Measurements from ENCODE around the gene NFE2L1.
"Not testable (repeated sequence)": the region's sequence is repeated elsewhere in the genome, so short reads cannot be mapped to it uniquely, and the experiment has no call there.

Gene NFE2L1

GRCh38 chr17:48030531-48030930 is 17.6 kb upstream of the NFE2L1 start:
- no peak for DNase-seq
- H3K4me3 ChIP-seq (ENCODE audit: low read depth, low read length) = no peak overlapping the region
- in situ Hi-C loops (cut with HindIII; ENCODE audit: low pct_ligation_motif_present, low sequenced_read_pairs) = no loop called here

GRCh38 chr17:48031966-48032365 is 16.2 kb upstream of the NFE2L1 start:
- Histone ChIP-seq H3K36me3 (replicated peaks) (no peaks in the 10 kb centered on the region), H3K27me3 (replicated peaks) (no peaks in the 10 kb centered on the region)
- DNase-seq = no peak

More at GRCh38 chr17:48030531-48030930, 17.6 kb upstream of the NFE2L1 start:
- Histone ChIP-seq H3K27ac (no peak overlapping the region), H3K27me3 (replicated peaks) (no peaks in the 10 kb centered on the region), H3K36me3 (replicated peaks) (no peaks in the 10 kb centered on the region)
- no peak for TF ChIP-seq CTCF (IDR thresholded peaks at IDR 0.05; ENCODE audit: low read depth, low read length, missing control alignments)

GRCh38 chr17:48034734-48035133 is 13.4 kb upstream of the NFE2L1 start:
- H3K27ac ChIP-seq; DNase-seq; H3K27me3 ChIP-seq (replicated peaks); H3K36me3 ChIP-seq (replicated peaks); H3K4me3 ChIP-seq (ENCODE audit: low read depth, low read length); in situ Hi-C loops (cut with HindIII; ENCODE audit: low pct_ligation_motif_present, low sequenced_read_pairs): not testable (repeated sequence)

More at GRCh38 chr17:48031966-48032365, 16.2 kb upstream of the NFE2L1 start:
- no peak for TF ChIP-seq CTCF (IDR thresholded peaks at IDR 0.05; ENCODE audit: low read depth, low read length, missing control alignments)
- in situ Hi-C loops (cut with HindIII; ENCODE audit: low pct_ligation_motif_present, low sequenced_read_pairs) = no loop called here
- H3K4me3 ChIP-seq (ENCODE audit: low read depth, low read length) = no peak overlapping the region
- no peak overlapping the region for H3K27ac ChIP-seq

GRCh38 chr17:48036693-48037035 is 11.5 kb upstream of the NFE2L1 start:
- no peak for DNase-seq
- TF ChIP-seq CTCF (IDR thresholded peaks at IDR 0.05; ENCODE audit: low read depth, low read length, missing control alignments) = no peak
- Histone ChIP-seq H3K27ac (no peak overlapping the region), H3K4me3 (ENCODE audit: low read depth, low read length) (peak overlapping the region; percentile 74), H3K27me3 (replicated peaks) (no peaks in the 10 kb centered on the region), H3K36me3 (replicated peaks) (no peaks in the 10 kb centered on the region)
- in situ Hi-C loops (cut with HindIII; ENCODE audit: low pct_ligation_motif_present, low sequenced_read_pairs) = no loop called here

- peak within 1 kb of the TSS; percentile 74 for H3K4me3 ChIP-seq (ENCODE audit: low read depth, low read length)
- no peak for DNase-seq
- TF ChIP-seq CTCF (IDR thresholded peaks at IDR 0.05; ENCODE audit: low read depth, low read length, missing control alignments) = peak; percentile 81
- in situ Hi-C loops (cut with HindIII; ENCODE audit: low pct_ligation_motif_present, low sequenced_read_pairs) = no loop called here
- no peaks in the 10 kb centered on the region for H3K36me3 ChIP-seq (replicated peaks)
- H3K27me3 ChIP-seq (replicated peaks) = no peaks in the 10 kb centered on the region
- H3K27ac ChIP-seq = peak within 1 kb of the TSS; percentile 33
Observed at GRCh38 chr17:48037036-48037837, 10.9 kb upstream of the NFE2L1 start, which contains the start of gene COPZ2. TSS of gene COPZ2 (minus strand) at chr17:48037797. CDS start at chr17:48037777, 20 bp downstream.

- Histone ChIP-seq H3K27me3 (replicated peaks) (no peaks in the 10 kb centered on the region), H3K36me3 (replicated peaks) (no peaks in the 10 kb centered on the region), H3K4me3 (ENCODE audit: low read depth, low read length) (peak overlapping the region; percentile 74), H3K27ac (no peak overlapping the region)
- in situ Hi-C loops (cut with HindIII; ENCODE audit: low pct_ligation_motif_present, low sequenced_read_pairs) = no loop called here
- DNase-seq = no peak
- TF ChIP-seq CTCF (IDR thresholded peaks at IDR 0.05; ENCODE audit: low read depth, low read length, missing control alignments) = no peak
Observed at GRCh38 chr17:48037838-48038323, 10.3 kb upstream of the NFE2L1 start.
